GM18498 (cell line): ENCODE data around the gene RAB4B.
"Not testable (repeated sequence)": the region's sequence is repeated elsewhere in the genome, so short reads cannot be mapped to it uniquely, and the experiment has no call there.

Experiments
- ATAC-seq: cut with Tn5 transposase; IDR thresholded peaks from one replicate; pipeline ENCODE4 v1.9.1; 2021; ENCODE audit warnings: mild to moderate bottlenecking, moderate library complexity; ENCODE audit not compliant: unreplicated experiment

The RAB4B gene

GRCh38 chr19:40776932-40777644 lies 959 bp upstream of the RAB4B start:
- ATAC-seq = peak; percentile 61

- ATAC-seq = no peak
Observed at GRCh38 chr19:40777645-40777936, 456 bp upstream of the RAB4B start.

GRCh38 chr19:40778706-40779284 lies 748 bp downstream of the RAB4B start:
- ATAC-seq = no peak

- no peak for ATAC-seq
Observed at GRCh38 chr19:40780582-40780981, 2.5 kb downstream of the RAB4B start.

GRCh38 chr19:40781140-40781539 lies 3.1 kb downstream of the RAB4B start:
- no peak for ATAC-seq

GRCh38 chr19:40783711-40784110 lies 5.7 kb downstream of the RAB4B start:
- no peak for ATAC-seq

- not testable (repeated sequence) for ATAC-seq
Observed at GRCh38 chr19:40784146-40784545, 6.1 kb downstream of the RAB4B start.

GRCh38 chr19:40785526-40785925 lies 7.5 kb downstream of the RAB4B start:
- no peak for ATAC-seq

- no peak for ATAC-seq
Observed at GRCh38 chr19:40786060-40787037, 8.3 kb downstream of the RAB4B start.

- ATAC-seq = no peak
Observed at GRCh38 chr19:40791349-40791748, 13.3 kb downstream of the RAB4B start.

GRCh38 chr19:40791996-40792395 lies 13.9 kb downstream of the RAB4B start:
- no peak for ATAC-seq

- no peak for ATAC-seq
Observed at GRCh38 chr19:40797166-40797962, 19.3 kb downstream of the RAB4B start.

GRCh38 chr19:40797963-40798682 lies 20.1 kb downstream of the RAB4B start:
- ATAC-seq = peak; percentile 32

- ATAC-seq = peak; percentile 79
Observed at GRCh38 chr19:40798683-40799557, 20.9 kb downstream of the RAB4B start, which contains the start of gene EGLN2. EGLN2 (plus strand) TSS chr19:40799191; CDS start chr19:40800573, 1,382 bp downstream.

GRCh38 chr19:40799558-40800338 lies 21.7 kb downstream of the RAB4B start:
- ATAC-seq = no peak

GRCh38 chr19:40800339-40800996 lies 22.4 kb downstream of the RAB4B start:
- ATAC-seq = no peak

GRCh38 chr19:40800997-40801377 lies 22.9 kb downstream of the RAB4B start:
- no peak for ATAC-seq
